ENCODE measurements around the gene MSMB.

The MSMB gene

DNA sequence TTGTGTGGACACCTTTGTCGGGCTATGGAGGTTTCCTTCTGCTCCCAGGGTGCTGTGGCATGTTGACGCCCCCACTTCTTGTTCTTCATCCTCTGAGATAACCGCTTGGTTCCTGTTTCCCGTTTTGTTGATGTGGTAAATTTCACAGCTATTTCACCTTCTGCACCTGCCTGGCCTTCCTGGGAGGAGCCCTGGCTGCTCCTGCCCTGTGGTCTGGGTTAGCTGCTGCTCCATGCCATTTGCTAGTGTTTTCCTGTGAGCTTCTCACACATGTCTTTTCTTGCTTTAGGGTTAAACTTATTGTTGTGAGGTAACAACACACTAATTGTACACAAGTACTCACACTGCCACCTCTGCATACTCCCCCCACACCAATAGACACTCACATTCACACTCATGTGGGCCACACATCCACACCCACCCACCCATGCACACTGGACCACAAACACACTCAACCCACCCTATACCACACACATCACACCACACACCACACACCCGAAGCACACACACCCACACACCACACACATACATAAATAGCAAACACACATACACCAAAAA lies 46.5 kb upstream of the MSMB start:
- peak overlapping the region; percentile 41 for H2BK12ac ChIP-seq (ENCODE audit: low read length)
- DNase-seq (ENCODE audit: low spot score), result no peak
- peak overlapping the region; percentile 56 for H3K14ac ChIP-seq (ENCODE audit: low read length)
- WGBS, 2 donors (ENCODE audit: extremely low coverage in 2 of 2, insufficient read length in 2 of 2, insufficient replicate concordance in 1 of 2), result no CpG with 5 or more reads among the region's 5 CpGs
- H2AFZ ChIP-seq (ENCODE audit: low read length), result no peak overlapping the region
- H2BK120ac ChIP-seq (ENCODE audit: low read depth, low read length), result no peak overlapping the region
- H2BK5ac ChIP-seq (ENCODE audit: low read length), result no peak overlapping the region
- H4K8ac ChIP-seq (ENCODE audit: low read depth, low read length), result peak overlapping the region; percentile 43
- no peak overlapping the region for H3K18ac ChIP-seq (ENCODE audit: low read length)
- H3K27ac ChIP-seq (replicated peaks; ENCODE audit: low read length), result no peak overlapping the region
- no peak overlapping the region for H2BK15ac ChIP-seq (ENCODE audit: low read length)
- no peak overlapping the region for H3K23ac ChIP-seq (ENCODE audit: low read depth, low read length, poor library complexity)
- no peak overlapping the region for H4K91ac ChIP-seq (ENCODE audit: low read depth, low read length, poor library complexity)
- no peaks in the 10 kb centered on the region for H3K79me1 ChIP-seq (ENCODE audit: low read depth, low read length)
- no peak overlapping the region for H3K4ac ChIP-seq (ENCODE audit: low read length)
- no peak overlapping the region for H2AK5ac ChIP-seq (ENCODE audit: low read depth, low read length)
- H3K36me3 ChIP-seq (replicated peaks in 1 of 2; ENCODE audit: control insufficient read depth in 2 of 2, insufficient read depth in 2 of 2, low read length in 2 of 2), result no peaks in the 10 kb centered on the region
- H3K9me3 ChIP-seq (replicated peaks in 1 of 2; ENCODE audit: control insufficient read depth in 2 of 2, insufficient read depth in 1 of 2, low read depth in 1 of 2, low read length in 2 of 2), result no peaks in the 10 kb centered on the region
- no peak overlapping the region for H3K4me2 ChIP-seq (ENCODE audit: insufficient read depth, low read length, poor library complexity, severe bottlenecking)
- no peaks in the 10 kb centered on the region for H3K27me3 ChIP-seq (ENCODE audit: control insufficient read depth in 3 of 3, insufficient read depth in 3 of 3, low read depth in 1 of 3, low read length in 3 of 3)
- H3K4me1 ChIP-seq (ENCODE audit: control insufficient read depth in 2 of 2, insufficient read depth in 1 of 2, low read depth in 1 of 2, low read length in 2 of 2), result peaks cover 0 to 3% of the 10 kb centered on the region in 2 donors
- H3K9ac ChIP-seq (ENCODE audit: low read depth, low read length, poor library complexity), result no peak overlapping the region
- no peak overlapping the region for H3K4me3 ChIP-seq (ENCODE audit: low read length in 2 of 2)

- H3K27me3 ChIP-seq (ENCODE audit: control insufficient read depth in 3 of 3, insufficient read depth in 3 of 3, low read depth in 1 of 3, low read length in 3 of 3), result no peaks in the 10 kb centered on the region
- no peak overlapping the region for H3K27ac ChIP-seq (replicated peaks; ENCODE audit: low read length)
- H4K8ac ChIP-seq (ENCODE audit: low read depth, low read length), result no peak overlapping the region
- H2BK12ac ChIP-seq (ENCODE audit: low read length), result peak overlapping the region; percentile 41
- H4K91ac ChIP-seq (ENCODE audit: low read depth, low read length, poor library complexity), result no peak overlapping the region
- no peaks in the 10 kb centered on the region for H3K79me1 ChIP-seq (ENCODE audit: low read depth, low read length)
- no peak for DNase-seq (ENCODE audit: low spot score)
- no peak overlapping the region for H3K4ac ChIP-seq (ENCODE audit: low read length)
- H3K4me2 ChIP-seq (ENCODE audit: insufficient read depth, low read length, poor library complexity, severe bottlenecking), result no peak overlapping the region
- no peaks in the 10 kb centered on the region for H3K9me3 ChIP-seq (replicated peaks in 1 of 2; ENCODE audit: control insufficient read depth in 2 of 2, insufficient read depth in 1 of 2, low read depth in 1 of 2, low read length in 2 of 2)
- H3K4me3 ChIP-seq (ENCODE audit: low read length in 2 of 2), result no peak overlapping the region
- H3K18ac ChIP-seq (ENCODE audit: low read length), result no peak overlapping the region
- H2BK5ac ChIP-seq (ENCODE audit: low read length), result no peak overlapping the region
- H3K9ac ChIP-seq (ENCODE audit: low read depth, low read length, poor library complexity), result peak overlapping the region; percentile 21
- H3K23ac ChIP-seq (ENCODE audit: low read depth, low read length, poor library complexity), result no peak overlapping the region
- no CpG with 5 or more reads among the region's 12 CpGs for WGBS, 2 donors (ENCODE audit: extremely low coverage in 2 of 2, insufficient read length in 2 of 2, insufficient replicate concordance in 1 of 2)
- no peak overlapping the region for H2BK15ac ChIP-seq (ENCODE audit: low read length)
- H2BK120ac ChIP-seq (ENCODE audit: low read depth, low read length), result no peak overlapping the region
- peak overlapping the region; percentile 82 for H3K14ac ChIP-seq (ENCODE audit: low read length)
- H2AK5ac ChIP-seq (ENCODE audit: low read depth, low read length), result no peak overlapping the region
- H3K4me1 ChIP-seq (ENCODE audit: control insufficient read depth in 2 of 2, insufficient read depth in 1 of 2, low read depth in 1 of 2, low read length in 2 of 2), result peaks cover 0 to 3% of the 10 kb centered on the region in 2 donors
- no peak overlapping the region for H2AFZ ChIP-seq (ENCODE audit: low read length)
- no peaks in the 10 kb centered on the region for H3K36me3 ChIP-seq (replicated peaks in 1 of 2; ENCODE audit: control insufficient read depth in 2 of 2, insufficient read depth in 2 of 2, low read length in 2 of 2)
Observed at GRCh38 chr10:46091828-46092523, 45.9 kb upstream of the MSMB start.

DNA sequence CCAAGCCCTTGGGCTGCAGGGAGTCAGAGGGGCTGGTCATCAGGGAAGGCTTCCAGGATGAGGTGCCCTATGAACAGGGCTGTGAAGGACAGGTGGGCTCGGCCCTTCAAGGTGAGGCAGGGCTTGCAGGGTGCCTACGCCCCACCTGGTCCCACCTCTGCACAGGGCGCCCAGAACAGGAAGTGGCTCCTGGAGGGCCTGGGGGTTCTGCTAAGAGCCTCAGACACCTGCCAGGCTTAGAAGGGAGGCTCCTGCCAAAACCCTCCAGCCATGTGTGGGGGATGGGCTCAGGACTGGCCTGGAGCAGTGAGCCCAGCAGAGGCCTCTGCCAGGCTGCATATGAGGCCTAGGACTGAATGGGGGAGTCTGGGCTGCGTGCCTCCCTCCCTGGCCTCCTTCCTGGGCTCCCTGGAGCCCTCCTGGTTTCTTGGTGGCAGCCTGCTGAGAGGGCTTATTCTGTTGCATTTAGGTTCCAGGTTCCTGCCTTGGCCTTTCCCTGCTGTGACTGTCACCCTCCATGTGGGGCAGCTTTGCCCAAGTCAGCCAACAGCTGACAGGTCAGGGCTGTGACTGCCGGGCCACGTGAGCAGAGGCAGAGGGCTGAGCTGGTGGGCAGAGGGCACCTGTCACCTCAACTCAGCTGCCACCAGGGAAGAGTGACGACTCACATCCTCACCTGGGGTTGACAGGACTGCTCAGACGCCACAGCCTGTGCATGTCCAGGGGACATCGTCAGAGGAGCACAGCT lies 45.2 kb upstream of the MSMB start:
- peak overlapping the region; percentile 94 for H2BK15ac ChIP-seq (ENCODE audit: low read length)
- no peak for DNase-seq (ENCODE audit: low spot score)
- H3K9ac ChIP-seq (ENCODE audit: low read depth, low read length, poor library complexity), result peak overlapping the region; percentile 21
- H3K79me1 ChIP-seq (ENCODE audit: low read depth, low read length), result no peaks in the 10 kb centered on the region
- H3K27ac ChIP-seq (replicated peaks; ENCODE audit: low read length), result no peak overlapping the region
- no peaks in the 10 kb centered on the region for H3K27me3 ChIP-seq (ENCODE audit: control insufficient read depth in 3 of 3, insufficient read depth in 3 of 3, low read depth in 1 of 3, low read length in 3 of 3)
- H3K4me2 ChIP-seq (ENCODE audit: insufficient read depth, low read length, poor library complexity, severe bottlenecking), result no peak overlapping the region
- H4K91ac ChIP-seq (ENCODE audit: low read depth, low read length, poor library complexity), result no peak overlapping the region
- no peak overlapping the region for H3K4me3 ChIP-seq (ENCODE audit: low read length in 2 of 2)
- no peak overlapping the region for H2BK12ac ChIP-seq (ENCODE audit: low read length)
- no peaks in the 10 kb centered on the region for H3K4me1 ChIP-seq (ENCODE audit: control insufficient read depth in 2 of 2, insufficient read depth in 1 of 2, low read depth in 1 of 2, low read length in 2 of 2)
- H3K18ac ChIP-seq (ENCODE audit: low read length), result peak overlapping the region; percentile 71
- no peak overlapping the region for H3K23ac ChIP-seq (ENCODE audit: low read depth, low read length, poor library complexity)
- no peaks in the 10 kb centered on the region for H3K9me3 ChIP-seq (replicated peaks in 1 of 2; ENCODE audit: control insufficient read depth in 2 of 2, insufficient read depth in 1 of 2, low read depth in 1 of 2, low read length in 2 of 2)
- no peak overlapping the region for H2BK5ac ChIP-seq (ENCODE audit: low read length)
- H3K14ac ChIP-seq (ENCODE audit: low read length), result peak overlapping the region; percentile 82
- no peak overlapping the region for H2AK5ac ChIP-seq (ENCODE audit: low read depth, low read length)
- no peaks in the 10 kb centered on the region for H3K36me3 ChIP-seq (replicated peaks in 1 of 2; ENCODE audit: control insufficient read depth in 2 of 2, insufficient read depth in 2 of 2, low read length in 2 of 2)
- no peak overlapping the region for H2BK120ac ChIP-seq (ENCODE audit: low read depth, low read length)
- no peak overlapping the region for H4K8ac ChIP-seq (ENCODE audit: low read depth, low read length)
- no peak overlapping the region for H2AFZ ChIP-seq (ENCODE audit: low read length)
- H3K4ac ChIP-seq (ENCODE audit: low read length), result no peak overlapping the region
- no CpG with 5 or more reads among the region's 9 CpGs for WGBS, 2 donors (ENCODE audit: extremely low coverage in 2 of 2, insufficient read length in 2 of 2, insufficient replicate concordance in 1 of 2)

GRCh38 chr10:46090258-46090812 lies 44.3 kb upstream of the MSMB start:
- H3K4me2 ChIP-seq (ENCODE audit: insufficient read depth, low read length, poor library complexity, severe bottlenecking), result no peak overlapping the region
- no peak overlapping the region for H3K14ac ChIP-seq (ENCODE audit: low read length)
- H3K27me3 ChIP-seq (ENCODE audit: control insufficient read depth in 3 of 3, insufficient read depth in 3 of 3, low read depth in 1 of 3, low read length in 3 of 3), result no peaks in the 10 kb centered on the region
- H3K23ac ChIP-seq (ENCODE audit: low read depth, low read length, poor library complexity), result no peak overlapping the region
- no peak overlapping the region for H2BK5ac ChIP-seq (ENCODE audit: low read length)
- H3K9me3 ChIP-seq (replicated peaks in 1 of 2; ENCODE audit: control insufficient read depth in 2 of 2, insufficient read depth in 1 of 2, low read depth in 1 of 2, low read length in 2 of 2), result no peaks in the 10 kb centered on the region
- H3K79me1 ChIP-seq (ENCODE audit: low read depth, low read length), result no peaks in the 10 kb centered on the region
- no peak overlapping the region for H3K27ac ChIP-seq (replicated peaks; ENCODE audit: low read length)
- H4K91ac ChIP-seq (ENCODE audit: low read depth, low read length, poor library complexity), result no peak overlapping the region
- H2AK5ac ChIP-seq (ENCODE audit: low read depth, low read length), result no peak overlapping the region
- no peaks in the 10 kb centered on the region for H3K36me3 ChIP-seq (replicated peaks in 1 of 2; ENCODE audit: control insufficient read depth in 2 of 2, insufficient read depth in 2 of 2, low read length in 2 of 2)
- H2BK15ac ChIP-seq (ENCODE audit: low read length), result no peak overlapping the region
- no peak overlapping the region for H4K8ac ChIP-seq (ENCODE audit: low read depth, low read length)
- no peak overlapping the region for H3K18ac ChIP-seq (ENCODE audit: low read length)
- no peak overlapping the region for H2BK120ac ChIP-seq (ENCODE audit: low read depth, low read length)
- H2AFZ ChIP-seq (ENCODE audit: low read length), result no peak overlapping the region
- H3K4ac ChIP-seq (ENCODE audit: low read length), result no peak overlapping the region
- H3K4me3 ChIP-seq (ENCODE audit: low read length in 2 of 2), result no peak overlapping the region
- H2BK12ac ChIP-seq (ENCODE audit: low read length), result no peak overlapping the region
- H3K4me1 ChIP-seq (ENCODE audit: control insufficient read depth in 2 of 2, insufficient read depth in 1 of 2, low read depth in 1 of 2, low read length in 2 of 2), result no peaks in the 10 kb centered on the region
- WGBS, 2 donors (ENCODE audit: extremely low coverage in 2 of 2, insufficient read length in 2 of 2, insufficient replicate concordance in 1 of 2), result no CpG with 5 or more reads among the region's 10 CpGs
- peak overlapping the region; percentile 70 for H3K9ac ChIP-seq (ENCODE audit: low read depth, low read length, poor library complexity)
- DNase-seq (ENCODE audit: low spot score), result no peak
